ENCODE measurements around the gene EGFL6.
A peak's percentile ranks its signal among the peaks of the same experiment; 100 is the strongest.
"Not testable (repeated sequence)": the region's sequence is repeated elsewhere in the genome, so short reads cannot be mapped to it uniquely, and the experiment has no call there.

Gene EGFL6

DNA sequence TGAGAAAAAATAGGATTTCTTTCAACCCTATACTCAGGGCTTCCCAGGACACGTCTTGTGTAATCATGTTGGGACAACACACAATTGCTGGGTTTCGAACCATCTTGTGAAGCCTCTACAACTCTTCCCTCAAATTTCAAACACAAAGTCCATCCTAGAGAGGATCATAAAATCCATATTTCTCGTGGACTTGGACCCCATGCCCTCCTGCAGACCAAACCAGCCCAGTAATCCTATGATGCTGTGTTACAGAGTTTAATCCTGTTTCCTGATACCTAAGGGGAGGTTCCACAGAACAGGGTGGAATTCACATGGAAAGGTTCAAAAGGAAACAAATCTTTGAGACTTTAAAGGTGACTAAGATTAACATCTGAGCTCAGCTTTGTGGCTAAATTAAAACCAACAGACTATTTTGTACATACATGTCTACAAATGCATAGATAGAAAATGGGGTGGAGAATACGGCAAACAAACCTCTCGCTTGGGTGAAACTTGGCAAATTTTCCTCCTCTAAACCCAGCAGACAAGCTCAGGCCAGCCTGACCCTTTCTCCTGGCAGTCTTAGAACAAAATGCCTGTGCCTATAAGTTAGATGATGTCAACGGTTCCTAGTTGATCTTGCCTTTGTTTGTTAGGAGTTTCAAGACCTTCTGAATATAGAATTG, 38.1 kb downstream of the EGFL6 start:
- no peaks in the 10 kb centered on the region for H3K36me3 Mint-ChIP-seq (ENCODE audit: insufficient read depth)
- no peak overlapping the region for H3K27ac Mint-ChIP-seq (ENCODE audit: low read depth)
- ATAC-seq (replicated peaks; ENCODE audit: extremely low read depth, poor library complexity, severe bottlenecking): no peak
- no peaks in the 10 kb centered on the region for H3K4me1 Mint-ChIP-seq
- no peak overlapping the region for H3K4me3 Mint-ChIP-seq
- no peak for DNase-seq (ENCODE audit: low spot score in 2 of 2)
- no peaks in the 10 kb centered on the region for H3K27me3 Mint-ChIP-seq
- H3K9me3 Mint-ChIP-seq: no peaks in the 10 kb centered on the region

GRCh38 chrX:13607996-13608365, 38.6 kb downstream of the EGFL6 start:
- DNase-seq (ENCODE audit: low spot score in 2 of 2) (no peak), ATAC-seq (replicated peaks; ENCODE audit: extremely low read depth, poor library complexity, severe bottlenecking) (no peak)
- no peaks in the 10 kb centered on the region for H3K36me3 Mint-ChIP-seq (ENCODE audit: insufficient read depth)
- no peak overlapping the region for H3K27ac Mint-ChIP-seq (ENCODE audit: low read depth)
- H3K4me1 Mint-ChIP-seq: no peaks in the 10 kb centered on the region
- no peaks in the 10 kb centered on the region for H3K27me3 Mint-ChIP-seq
- H3K4me3 Mint-ChIP-seq: no peak overlapping the region
- no peaks in the 10 kb centered on the region for H3K9me3 Mint-ChIP-seq

GRCh38 chrX:13614154-13614553, 44.8 kb downstream of the EGFL6 start:
- no peak for DNase-seq (ENCODE audit: low spot score in 2 of 2)
- Mint-ChIP-seq H3K4me3 (no peak overlapping the region), H3K27me3 (no peaks in the 10 kb centered on the region), H3K27ac (ENCODE audit: low read depth) (no peak overlapping the region), H3K36me3 (ENCODE audit: insufficient read depth) (no peaks in the 10 kb centered on the region), H3K4me1 (no peaks in the 10 kb centered on the region), H3K9me3 (no peaks in the 10 kb centered on the region)
- ATAC-seq (replicated peaks; ENCODE audit: extremely low read depth, poor library complexity, severe bottlenecking): no peak

DNA sequence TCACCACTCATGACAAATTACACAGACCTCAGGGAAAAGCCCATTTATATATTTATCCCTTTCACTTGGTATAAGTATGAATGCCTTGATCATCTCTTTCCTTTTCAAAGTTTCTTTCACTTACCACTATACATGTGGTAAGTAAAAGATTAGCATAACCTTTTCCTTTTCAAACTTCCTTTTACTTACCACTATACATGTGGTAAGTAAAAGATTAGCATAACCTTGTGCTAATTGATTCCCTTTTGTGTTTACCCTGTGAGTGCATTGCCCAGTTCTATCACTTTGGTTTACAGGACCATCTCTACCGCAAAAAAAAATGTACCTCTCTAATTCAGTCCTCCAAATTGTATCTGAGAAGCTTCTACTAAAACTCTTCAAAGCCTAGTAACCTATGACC, 50.8 kb downstream of the EGFL6 start:
- Mint-ChIP-seq H3K9me3 (no peaks in the 10 kb centered on the region), H3K4me1 (no peaks in the 10 kb centered on the region), H3K27me3 (no peaks in the 10 kb centered on the region), H3K27ac (ENCODE audit: low read depth) (no peak overlapping the region), H3K4me3 (no peak overlapping the region), H3K36me3 (ENCODE audit: insufficient read depth) (no peaks in the 10 kb centered on the region)
- DNase-seq (ENCODE audit: low spot score in 2 of 2): no peak
- ATAC-seq (replicated peaks; ENCODE audit: extremely low read depth, poor library complexity, severe bottlenecking): no peak

GRCh38 chrX:13622401-13622964, 53.1 kb downstream of the EGFL6 start:
- no peaks in the 10 kb centered on the region for H3K4me1 Mint-ChIP-seq

GRCh38 chrX:13627306-13627705, 57.9 kb downstream of the EGFL6 start:
- Mint-ChIP-seq H3K4me3 (no peak overlapping the region), H3K9me3 (no peaks in the 10 kb centered on the region), H3K27me3 (no peaks in the 10 kb centered on the region), H3K27ac (ENCODE audit: low read depth) (no peak overlapping the region), H3K4me1 (no peaks in the 10 kb centered on the region), H3K36me3 (ENCODE audit: insufficient read depth) (no peaks in the 10 kb centered on the region)
- ATAC-seq (replicated peaks; ENCODE audit: extremely low read depth, poor library complexity, severe bottlenecking) (no peak), DNase-seq (ENCODE audit: low spot score in 2 of 2) (no peak)

More at GRCh38 chrX:13622401-13622964, 53.1 kb downstream of the EGFL6 start:
- Mint-ChIP-seq H3K9me3 (no peaks in the 10 kb centered on the region), H3K27ac (ENCODE audit: low read depth) (no peak overlapping the region), H3K4me3 (no peak overlapping the region), H3K36me3 (ENCODE audit: insufficient read depth) (no peaks in the 10 kb centered on the region), H3K27me3 (no peaks in the 10 kb centered on the region)
- no peak for ATAC-seq (replicated peaks; ENCODE audit: extremely low read depth, poor library complexity, severe bottlenecking)
- no peak for DNase-seq (ENCODE audit: low spot score in 2 of 2)

DNA sequence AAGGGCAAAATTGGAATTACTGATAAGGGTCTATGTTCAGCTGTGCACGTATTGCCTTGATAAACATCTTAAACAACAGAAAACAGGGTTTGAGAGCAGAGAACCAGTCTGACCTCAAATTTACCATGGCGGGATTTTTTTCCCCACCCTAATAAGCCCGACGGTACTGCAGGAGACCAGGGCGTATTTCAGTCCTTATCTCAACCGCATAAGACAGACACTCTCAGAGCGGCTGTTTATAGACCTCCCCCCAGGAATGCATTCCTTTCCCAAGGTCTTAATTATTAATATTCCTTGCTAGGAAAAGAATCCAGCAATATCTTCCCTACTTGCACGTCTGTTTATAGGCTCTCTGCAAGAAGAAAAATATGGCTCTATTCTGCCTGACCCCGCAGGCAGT, 67.8 kb downstream of the EGFL6 start:
- H3K9me3 Mint-ChIP-seq; H3K4me3 Mint-ChIP-seq; ATAC-seq (replicated peaks; ENCODE audit: extremely low read depth, poor library complexity, severe bottlenecking); H3K4me1 Mint-ChIP-seq; H3K27ac Mint-ChIP-seq (ENCODE audit: low read depth); DNase-seq (ENCODE audit: low spot score in 2 of 2); H3K36me3 Mint-ChIP-seq (ENCODE audit: insufficient read depth): not testable (repeated sequence)
- peaks cover 14% of the 10 kb centered on the region for H3K27me3 Mint-ChIP-seq

GRCh38 chrX:13638021-13638420, 68.6 kb downstream of the EGFL6 start:
- DNase-seq (ENCODE audit: low spot score in 2 of 2): no peak

DNA sequence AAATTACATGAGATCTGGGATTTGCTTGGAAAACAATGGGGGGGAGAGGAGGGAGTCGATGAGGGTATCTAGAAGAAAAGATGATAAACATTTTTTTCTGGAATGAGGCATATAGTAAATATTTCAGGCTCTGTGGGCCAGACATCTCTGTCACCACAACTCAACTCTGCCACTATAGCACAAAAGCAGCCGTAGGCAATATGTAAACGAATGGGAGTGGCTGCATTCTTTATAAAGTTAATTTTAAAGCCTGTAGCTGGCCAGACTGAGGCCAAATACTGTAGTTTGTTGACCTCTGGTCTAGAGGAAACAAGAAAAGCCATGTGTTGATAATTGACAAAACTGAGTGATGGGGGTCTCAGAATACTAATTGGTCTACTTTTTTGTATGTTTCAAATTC, 69.4 kb downstream of the EGFL6 start:
- ATAC-seq (replicated peaks; ENCODE audit: extremely low read depth, poor library complexity, severe bottlenecking) (no peak), DNase-seq (ENCODE audit: low spot score in 2 of 2) (no peak)
- H3K4me3 Mint-ChIP-seq: no peak overlapping the region
- no peak overlapping the region for H3K27ac Mint-ChIP-seq (ENCODE audit: low read depth)
- peaks cover 14% of the 10 kb centered on the region for H3K27me3 Mint-ChIP-seq
- peaks cover 2% of the 10 kb centered on the region for H3K36me3 Mint-ChIP-seq (ENCODE audit: insufficient read depth)
- no peaks in the 10 kb centered on the region for H3K4me1 Mint-ChIP-seq
- H3K9me3 Mint-ChIP-seq: peaks cover 9% of the 10 kb centered on the region

More at GRCh38 chrX:13638021-13638420, 68.6 kb downstream of the EGFL6 start:
- ATAC-seq (replicated peaks; ENCODE audit: extremely low read depth, poor library complexity, severe bottlenecking): no peak
- H3K4me1 Mint-ChIP-seq: no peaks in the 10 kb centered on the region
- peaks cover 14% of the 10 kb centered on the region for H3K27me3 Mint-ChIP-seq
- H3K9me3 Mint-ChIP-seq: peaks cover 9% of the 10 kb centered on the region
- peaks cover 2% of the 10 kb centered on the region for H3K36me3 Mint-ChIP-seq (ENCODE audit: insufficient read depth)
- no peak overlapping the region for H3K4me3 Mint-ChIP-seq
- no peak overlapping the region for H3K27ac Mint-ChIP-seq (ENCODE audit: low read depth)

GRCh38 chrX:13641684-13642083, 72.3 kb downstream of the EGFL6 start:
- not testable (repeated sequence) for H3K27me3 Mint-ChIP-seq

DNA sequence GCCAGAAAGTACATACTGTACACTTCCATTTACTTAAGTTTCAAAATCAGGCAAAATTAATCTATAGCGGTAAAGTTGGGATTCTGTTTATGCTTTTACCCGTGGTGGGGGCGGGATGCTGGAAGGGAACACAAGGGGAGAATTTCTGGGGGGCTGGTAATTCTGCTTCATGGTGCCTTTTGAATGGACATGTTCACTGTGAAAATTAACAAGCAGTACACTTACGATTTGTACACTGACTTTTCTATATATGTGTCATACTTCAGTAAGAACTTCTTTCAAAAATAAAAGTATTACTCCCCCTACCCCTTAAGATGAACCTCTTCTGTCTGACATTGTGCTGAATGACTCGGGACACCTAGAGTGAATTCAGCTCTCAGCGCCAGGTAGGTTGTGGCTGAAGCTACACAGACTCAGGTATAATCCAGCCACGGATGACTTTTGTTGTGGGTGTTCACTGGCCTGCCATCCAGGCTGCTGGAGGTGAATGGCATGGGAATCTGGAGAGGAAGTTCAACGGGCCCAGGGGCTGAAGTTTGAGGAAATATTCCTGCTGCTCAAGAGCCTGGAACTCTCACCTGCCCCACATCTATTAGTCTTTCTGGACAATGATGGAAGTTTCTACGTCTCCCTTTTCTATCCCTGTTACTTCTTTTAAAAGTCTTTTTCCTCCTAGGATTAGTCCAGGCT, 76.2 kb downstream of the EGFL6 start:
- H3K27ac Mint-ChIP-seq (ENCODE audit: low read depth): no peak overlapping the region
- no peak for ATAC-seq (replicated peaks; ENCODE audit: extremely low read depth, poor library complexity, severe bottlenecking)

More at GRCh38 chrX:13641684-13642083, 72.3 kb downstream of the EGFL6 start:
- H3K4me3 Mint-ChIP-seq; H3K27ac Mint-ChIP-seq (ENCODE audit: low read depth); H3K4me1 Mint-ChIP-seq; H3K36me3 Mint-ChIP-seq (ENCODE audit: insufficient read depth); H3K9me3 Mint-ChIP-seq; ATAC-seq (replicated peaks; ENCODE audit: extremely low read depth, poor library complexity, severe bottlenecking); DNase-seq (ENCODE audit: low spot score in 2 of 2): not testable (repeated sequence)

GRCh38 chrX:13646154-13646549, 76.8 kb downstream of the EGFL6 start:
- Mint-ChIP-seq H3K36me3 (ENCODE audit: insufficient read depth) (no peaks in the 10 kb centered on the region), H3K4me3 (no peak overlapping the region), H3K27me3 (no peaks in the 10 kb centered on the region), H3K27ac (ENCODE audit: low read depth) (no peak overlapping the region), H3K9me3 (no peaks in the 10 kb centered on the region), H3K4me1 (peaks cover 13% of the 10 kb centered on the region)
- ATAC-seq (replicated peaks; ENCODE audit: extremely low read depth, poor library complexity, severe bottlenecking) (no peak), DNase-seq (ENCODE audit: low spot score in 2 of 2) (no peak)

More for the DNA sequence above, 76.2 kb downstream of the EGFL6 start:
- H3K36me3 Mint-ChIP-seq (ENCODE audit: insufficient read depth): no peaks in the 10 kb centered on the region
- H3K27me3 Mint-ChIP-seq: no peaks in the 10 kb centered on the region
- no peaks in the 10 kb centered on the region for H3K9me3 Mint-ChIP-seq
- DNase-seq (ENCODE audit: low spot score in 2 of 2): no peak
- peaks cover 13% of the 10 kb centered on the region for H3K4me1 Mint-ChIP-seq
- no peak overlapping the region for H3K4me3 Mint-ChIP-seq

DNA sequence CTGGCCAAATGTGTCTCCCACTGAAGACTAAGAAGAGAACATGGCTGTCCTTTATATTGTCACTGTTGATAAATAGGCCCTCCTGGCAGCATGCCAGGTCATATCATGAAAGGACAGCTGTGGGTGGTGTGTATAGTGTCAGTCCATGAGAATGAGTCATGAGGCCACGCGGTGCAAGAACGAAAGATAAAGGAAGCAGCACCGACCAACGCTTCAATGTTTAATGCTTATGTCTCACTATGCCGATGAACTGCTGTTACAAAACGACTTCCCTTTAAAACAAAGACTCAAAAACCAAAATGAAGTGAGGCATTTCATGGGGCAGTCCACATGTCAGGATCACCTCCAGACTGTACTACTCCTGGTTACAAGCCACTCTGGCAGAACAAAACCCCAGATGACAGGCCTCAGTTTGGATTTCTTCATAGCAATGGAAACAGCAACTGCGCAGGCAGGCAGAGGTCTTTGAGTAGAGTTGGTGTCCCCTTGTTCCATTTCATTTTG, 78.4 kb downstream of the EGFL6 start:
- Mint-ChIP-seq H3K4me1 (peaks cover 13% of the 10 kb centered on the region), H3K27me3 (no peaks in the 10 kb centered on the region), H3K36me3 (ENCODE audit: insufficient read depth) (no peaks in the 10 kb centered on the region), H3K27ac (ENCODE audit: low read depth) (peak overlapping the region; percentile 81), H3K4me3 (no peak overlapping the region), H3K9me3 (no peaks in the 10 kb centered on the region)
- DNase-seq (ENCODE audit: low spot score in 2 of 2): peak; percentile 22 to 39
- ATAC-seq (replicated peaks; ENCODE audit: extremely low read depth, poor library complexity, severe bottlenecking): peak; percentile 78

Data from central memory CD8-positive, alpha-beta T cell (primary cell).